Gastrocnemius medialis (tissue), 4 donors: ENCODE results near the gene PCLO. TPM values are rescaled to one million over a fixed set of nuclear protein-coding genes. Genes with fewer than 3 reads are reported as not detected.

ENCODE experiments used
- ATAC-seq, 2 donors: fragments of 150-250 bp; one replicate each; pipeline ENCODE4 v1.9.1; 2016
- DNase-seq, 2 donors: peaks; one replicate each; pipeline ENCODE4 v3.0.0-alpha.2; 2019
- H3K27ac ChIP-seq, 4 donors: fragments of 200-600 bp; sonication (generic); 1 replicate in 1 of 4; 2 replicates in 3 of 4; pipeline ENCODE4 v1.5.1; 2016 to 2018; ENCODE audit warnings: mild to moderate bottlenecking in 2 of 4, moderate library complexity in 1 of 4
- H3K27me3 ChIP-seq, 3 donors: fragments of 200-600 bp; sonication (generic) in 2 of 3; 1 replicate in 1 of 3; 2 replicates in 2 of 3; pipeline versions ENCODE4 v1.5.1 to v1.6.0; 2016 to 2019; ENCODE audit warnings: mild to moderate bottlenecking in 1 of 3, moderate library complexity in 1 of 3
- H3K36me3 ChIP-seq, 2 donors: fragments of 200-600 bp; sonication (generic) in 1 of 2; one replicate each; pipeline ENCODE4 v1.5.1; 2017 to 2018
- H3K4me1 ChIP-seq, 2 donors: fragments of 200-600 bp; sonication (generic) in 1 of 2; one replicate each; pipeline ENCODE4 v1.5.1; 2016 to 2017; ENCODE audit warnings: mild to moderate bottlenecking in 2 of 2
- H3K4me3 ChIP-seq, 4 donors: fragments of 200-600 bp; sonication (generic) in 3 of 4; 1 replicate in 1 of 4; 2 replicates in 3 of 4; pipeline ENCODE4 v1.5.1; 2016 to 2019; ENCODE audit warnings: mild to moderate bottlenecking in 2 of 4
- H3K9me3 ChIP-seq, 3 donors: fragments of 200-600 bp; sonication (generic) in 2 of 3; 1 replicate in 1 of 3; 2 replicates in 2 of 3; pipeline ENCODE4 v1.5.1; 2016 to 2019
- CTCF ChIP-seq, 5 experiments: fragments of 450-650 bp in 3 of 5; fragments of 200-600 bp in 2 of 5; sonication (generic) in 2 of 5; IDR thresholded peaks in 4 of 5; conservative IDR thresholded peaks in 1 of 5; 1 replicate in 4 of 5; 2 replicates in 1 of 5; pipeline ENCODE4 v1.5.1; 2016 to 2019; ENCODE audit warnings: antibody characterized with exemption in 5 of 5, mild to moderate bottlenecking in 3 of 5, moderate library complexity in 3 of 5
- POLR2A ChIP-seq, 2 donors: fragments of 450-650 bp; IDR thresholded peaks; one replicate each; pipeline ENCODE4 v1.6.1; 2017; ENCODE audit warnings: antibody characterized with exemption in 2 of 2, mild to moderate bottlenecking in 2 of 2, moderate library complexity in 2 of 2
- in situ Hi-C, 4 donors: fragments of 200-750 bp; cut with MboI; loops; one replicate each; pipeline versions ENCODE4 v1.15.0 to v1.8.0; 2017; ENCODE audit warnings: low sequenced_read_pairs in 4 of 4
- intact Hi-C: fragments of 100-400 bp; cut with DNase I; formaldehyde crosslinking; loops from one replicate; pipeline ENCODE4 v1.15.1; 2023; ENCODE audit warnings: low total_unique reads
- total RNA-seq, 4 donors: library from RNA; depleted of rRNA; stranded (reverse); fragments of >200 nt; gene quantifications; one replicate each; pipeline versions ENCODE4 v1.1.0 to v1.2.3, GENCODE V29; 2016

Gene PCLO
- total RNA-seq, 4 donors from 2014 or later = 0.05 to 0.29 TPM; not detected in 2

GRCh38 chr7:82851121-82851520 is 311.6 kb downstream of the PCLO start:
- no peaks in the 10 kb centered on the region for H3K9me3 ChIP-seq
- no peaks in the 10 kb centered on the region for H3K27me3 ChIP-seq
- intact Hi-C loops = no loop called here
- H3K4me3 ChIP-seq = no peak overlapping the region
- no peak overlapping the region for H3K27ac ChIP-seq
- ATAC-seq (no peak), DNase-seq (no peak)
- in situ Hi-C loops = no loop called here
- H3K36me3 ChIP-seq = no peaks in the 10 kb centered on the region
- H3K4me1 ChIP-seq = no peaks in the 10 kb centered on the region
- TF ChIP-seq POLR2A (IDR thresholded peaks at IDR 0.05) (no peak), CTCF (IDR thresholded peaks at IDR 0.05 in 4 of 5, conservative IDR thresholded peaks at IDR 0.05 in 1 of 5) (no peak)

DNA sequence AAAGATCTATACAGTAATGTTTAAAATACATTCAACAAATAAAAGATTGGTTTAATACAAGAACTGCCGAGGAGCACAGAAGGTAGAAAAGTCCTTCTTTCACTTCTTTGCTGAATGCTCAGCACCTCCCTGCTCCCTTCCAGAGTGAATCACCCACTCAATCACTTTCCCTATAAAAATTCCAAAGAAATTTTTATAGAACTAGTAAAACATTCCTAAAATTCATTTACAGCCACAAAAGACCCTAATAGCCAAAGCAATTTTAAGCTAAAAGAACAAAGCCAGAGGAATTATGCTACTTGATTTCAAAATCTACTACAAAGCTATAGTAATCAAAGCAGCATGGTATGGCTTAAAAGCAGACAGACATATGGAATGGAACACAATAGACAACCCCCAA is 320.9 kb downstream of the PCLO start:
- DNase-seq = no peak
- in situ Hi-C loops (no loop called here), intact Hi-C loops (no loop called here)
- Histone ChIP-seq H3K9me3 (peaks cover 0 to 8% (median 0%) of the 10 kb centered on the region in 3 donors), H3K27me3 (no peaks in the 10 kb centered on the region), H3K4me3 (no peak overlapping the region), H3K27ac (no peak overlapping the region), H3K36me3 (no peaks in the 10 kb centered on the region), H3K4me1 (no peaks in the 10 kb centered on the region)
- TF ChIP-seq POLR2A (IDR thresholded peaks at IDR 0.05) = no peak
- no peak for TF ChIP-seq CTCF (IDR thresholded peaks at IDR 0.05 in 4 of 5, conservative IDR thresholded peaks at IDR 0.05 in 1 of 5)
- no peak for ATAC-seq

- Histone ChIP-seq H3K4me3 (no peak overlapping the region), H3K27ac (no peak overlapping the region), H3K27me3 (no peaks in the 10 kb centered on the region), H3K4me1 (no peaks in the 10 kb centered on the region), H3K36me3 (no peaks in the 10 kb centered on the region), H3K9me3 (peaks cover 0 to 8% (median 0%) of the 10 kb centered on the region in 3 donors)
- ATAC-seq (no peak), DNase-seq (no peak)
- intact Hi-C loops = no loop called here
- in situ Hi-C loops = no loop called here
- TF ChIP-seq CTCF (IDR thresholded peaks at IDR 0.05 in 4 of 5, conservative IDR thresholded peaks at IDR 0.05 in 1 of 5) = no peak
- TF ChIP-seq POLR2A (IDR thresholded peaks at IDR 0.05) = no peak
Observed at GRCh38 chr7:82840061-82840460, 322.6 kb downstream of the PCLO start.

DNA sequence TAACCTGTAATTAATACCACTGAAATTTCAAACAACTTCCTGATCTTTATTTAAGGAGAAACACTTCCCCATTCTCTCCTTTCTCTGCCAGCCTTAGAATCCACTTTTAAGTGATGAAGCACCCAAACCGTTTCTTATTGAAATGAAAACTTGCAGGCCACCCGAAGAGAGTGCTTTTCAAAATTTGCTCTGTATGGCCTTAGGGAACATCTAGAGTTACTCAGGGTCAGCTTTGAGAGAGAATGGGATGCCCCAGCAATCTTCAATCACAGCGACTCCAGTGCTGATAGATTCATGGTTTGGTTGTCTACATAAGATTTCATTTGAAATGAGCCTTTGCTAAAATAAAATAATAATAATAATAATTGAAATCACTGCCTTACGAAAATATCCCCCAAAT is 323.1 kb downstream of the PCLO start:
- no peak for ATAC-seq
- Histone ChIP-seq H3K36me3 (no peaks in the 10 kb centered on the region), H3K27ac (no peak overlapping the region), H3K4me3 (no peak overlapping the region), H3K4me1 (no peaks in the 10 kb centered on the region), H3K9me3 (peaks cover 0 to 8% (median 0%) of the 10 kb centered on the region in 3 donors), H3K27me3 (no peaks in the 10 kb centered on the region)
- no peak for DNase-seq
- intact Hi-C loops (no loop called here), in situ Hi-C loops (no loop called here)
- no peak for TF ChIP-seq CTCF (IDR thresholded peaks at IDR 0.05 in 4 of 5, conservative IDR thresholded peaks at IDR 0.05 in 1 of 5)
- TF ChIP-seq POLR2A (IDR thresholded peaks at IDR 0.05) = no peak

DNA sequence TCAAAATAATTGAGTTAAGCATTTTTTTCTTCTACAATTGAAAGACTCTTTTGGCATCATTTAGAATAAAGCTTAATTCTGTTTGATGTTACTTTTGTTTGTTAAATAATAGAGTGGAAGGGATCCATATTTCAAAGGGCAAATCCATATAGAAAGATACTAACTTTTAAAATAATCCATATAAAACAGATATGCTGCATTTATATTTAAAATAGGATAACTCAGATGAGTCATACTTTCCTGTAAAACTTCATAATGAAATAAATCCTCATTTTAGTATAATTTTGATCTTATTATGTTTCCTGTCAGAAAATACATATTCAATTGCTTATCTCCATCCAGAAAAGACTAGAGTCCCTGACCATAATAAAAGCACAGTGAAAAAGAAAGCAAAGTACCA is 323.6 kb downstream of the PCLO start:
- Histone ChIP-seq H3K27ac (no peak overlapping the region), H3K4me1 (no peaks in the 10 kb centered on the region), H3K9me3 (peaks cover 0 to 8% (median 0%) of the 10 kb centered on the region in 3 donors), H3K4me3 (no peak overlapping the region), H3K27me3 (no peaks in the 10 kb centered on the region), H3K36me3 (no peaks in the 10 kb centered on the region)
- in situ Hi-C loops = no loop called here
- intact Hi-C loops = no loop called here
- no peak for TF ChIP-seq CTCF (IDR thresholded peaks at IDR 0.05 in 4 of 5, conservative IDR thresholded peaks at IDR 0.05 in 1 of 5)
- no peak for TF ChIP-seq POLR2A (IDR thresholded peaks at IDR 0.05)
- DNase-seq (no peak), ATAC-seq (no peak)
